GM19452 (cell line): ENCODE data around the gene SH3BGR.
"Not testable (repeated sequence)": the region's sequence is repeated elsewhere in the genome, so short reads cannot be mapped to it uniquely, and the experiment has no call there.

Experiments used
- ATAC-seq: cut with Tn5 transposase; IDR thresholded peaks from one replicate; pipeline ENCODE4 v1.9.1; 2021; ENCODE audit not compliant: unreplicated experiment

Gene SH3BGR

DNA sequence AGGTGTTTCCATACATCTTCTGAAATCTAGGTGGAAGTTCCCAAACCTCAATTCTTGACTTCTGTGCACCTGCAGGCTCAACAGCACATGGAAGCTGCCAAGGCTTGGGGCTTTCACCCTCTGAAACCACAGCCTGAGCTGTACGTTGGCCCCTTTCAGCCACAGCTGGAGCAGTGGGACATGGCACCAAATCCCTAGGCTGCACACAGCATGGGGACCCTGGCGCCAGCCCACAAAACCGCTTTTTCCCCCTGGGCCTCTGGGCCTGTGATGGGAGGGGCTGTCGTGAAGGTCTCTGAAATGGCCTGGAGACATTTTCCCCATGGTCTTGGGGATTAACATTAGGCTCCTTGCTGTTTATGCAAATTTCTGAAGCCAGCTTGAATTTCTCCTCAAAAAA, 88.6 kb downstream of the SH3BGR start:
- not testable (repeated sequence) for ATAC-seq

DNA sequence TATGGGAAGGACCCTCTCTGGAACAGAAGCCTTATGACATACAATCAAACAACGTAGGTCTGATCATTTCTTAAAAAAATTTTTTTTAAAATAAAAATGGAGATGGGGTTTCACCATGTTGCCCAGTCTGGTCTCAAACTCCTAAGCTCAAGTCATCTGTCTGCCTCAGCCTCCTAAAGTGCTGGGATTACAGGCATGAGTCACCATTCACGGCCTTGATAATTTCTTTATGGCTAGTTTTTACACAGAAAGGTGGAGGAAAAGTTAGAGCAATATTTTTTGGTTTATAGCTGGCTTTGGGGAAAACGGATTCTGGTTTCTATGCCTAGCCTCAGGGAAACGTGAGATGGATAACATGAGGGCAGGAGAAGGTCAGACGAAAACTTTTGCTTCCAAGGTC, 91.0 kb downstream of the SH3BGR start:
- ATAC-seq: no peak

- ATAC-seq: no peak
Measured at GRCh38 chr21:39546522-39546921, 94.8 kb downstream of the SH3BGR start.

DNA sequence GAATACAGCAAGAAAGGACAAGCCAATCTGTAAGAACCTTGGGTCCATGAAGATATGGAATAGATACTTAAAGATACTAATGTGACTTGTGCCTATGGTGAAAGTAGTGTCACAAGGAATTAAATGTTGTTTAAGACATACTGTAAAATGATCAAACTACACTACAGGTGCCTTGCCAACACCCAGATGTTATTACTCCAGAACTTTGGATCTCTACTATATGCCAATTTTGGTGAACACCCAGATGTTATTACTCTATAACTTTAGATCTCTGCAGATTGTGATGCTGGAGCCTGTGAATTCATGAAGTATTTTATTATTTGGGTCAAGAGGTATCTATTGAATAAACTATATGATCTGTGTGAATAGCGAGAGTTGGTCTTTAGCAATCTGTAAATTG, 101.1 kb downstream of the SH3BGR start:
- ATAC-seq: no peak

DNA sequence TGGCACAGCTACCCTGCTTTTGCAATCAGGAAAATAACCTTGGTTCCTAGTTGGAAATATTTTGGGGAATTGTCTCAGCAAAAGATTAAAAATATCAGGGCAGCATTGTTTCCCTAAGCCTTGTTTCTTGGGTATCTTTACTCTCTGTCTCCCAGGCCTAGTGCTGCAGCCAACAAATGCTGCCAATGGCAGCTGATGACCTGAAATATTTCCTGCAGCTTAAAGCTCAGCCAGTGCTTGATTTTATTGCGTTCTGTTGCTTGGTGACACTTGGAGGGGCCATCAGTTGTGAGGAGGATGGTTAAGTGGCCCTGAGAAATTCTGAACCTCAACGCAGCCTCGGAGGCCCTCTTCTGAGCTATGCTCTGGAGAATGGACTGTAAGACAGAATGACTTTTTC, 101.6 kb downstream of the SH3BGR start:
- ATAC-seq: no peak

DNA sequence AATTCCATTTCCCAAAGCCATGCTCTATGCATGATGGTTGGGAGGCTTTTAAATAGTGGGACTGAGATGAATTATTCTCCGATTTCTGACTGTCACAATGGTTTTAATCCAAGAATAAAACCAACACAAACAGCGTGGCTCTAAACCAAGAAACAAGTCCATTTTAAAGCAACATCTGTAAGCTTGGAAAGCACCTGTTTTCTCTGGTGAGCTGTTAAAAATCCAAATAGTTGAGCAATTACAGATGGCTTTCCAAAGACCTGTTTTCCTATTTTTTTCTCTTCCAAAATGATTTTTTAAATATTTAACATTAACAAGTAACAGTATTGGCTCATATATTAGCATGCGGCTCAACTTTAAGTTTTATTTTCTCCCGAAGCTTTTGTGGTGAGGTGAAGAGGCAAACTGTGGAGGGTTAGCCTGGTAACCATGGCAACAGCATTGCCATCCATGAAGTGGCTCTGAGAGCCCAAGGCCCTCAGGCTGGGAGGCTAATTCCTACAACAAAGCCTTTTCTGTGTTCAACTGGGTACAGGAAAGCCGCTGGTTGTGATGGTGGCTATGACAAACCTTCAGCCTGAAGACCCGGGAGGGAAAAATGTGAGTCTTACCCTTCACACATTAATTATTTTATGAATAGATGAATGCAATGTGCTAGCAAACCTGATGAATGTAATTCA, 104.3 kb downstream of the SH3BGR start:
- ATAC-seq: no peak

DNA sequence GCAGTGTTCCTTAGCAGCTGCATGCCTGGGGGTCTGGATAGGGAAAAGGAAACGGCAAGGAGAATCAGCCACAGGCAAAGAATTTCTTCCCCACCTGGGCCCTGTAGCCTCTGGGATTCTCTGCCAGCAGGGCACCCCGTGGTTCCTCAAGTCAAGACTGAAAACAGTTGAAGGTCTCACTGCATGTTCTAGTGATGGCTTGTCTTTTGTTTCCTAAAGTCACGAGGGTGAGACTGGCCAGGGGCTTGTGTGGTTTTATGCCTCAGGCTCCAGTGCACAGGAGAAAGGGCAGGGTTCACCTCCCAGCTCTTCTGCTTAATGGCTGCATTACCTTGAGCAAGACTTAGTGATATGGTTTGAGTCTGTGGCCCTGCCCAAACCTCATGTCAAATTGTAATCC, 107.7 kb downstream of the SH3BGR start:
- ATAC-seq: no peak

DNA sequence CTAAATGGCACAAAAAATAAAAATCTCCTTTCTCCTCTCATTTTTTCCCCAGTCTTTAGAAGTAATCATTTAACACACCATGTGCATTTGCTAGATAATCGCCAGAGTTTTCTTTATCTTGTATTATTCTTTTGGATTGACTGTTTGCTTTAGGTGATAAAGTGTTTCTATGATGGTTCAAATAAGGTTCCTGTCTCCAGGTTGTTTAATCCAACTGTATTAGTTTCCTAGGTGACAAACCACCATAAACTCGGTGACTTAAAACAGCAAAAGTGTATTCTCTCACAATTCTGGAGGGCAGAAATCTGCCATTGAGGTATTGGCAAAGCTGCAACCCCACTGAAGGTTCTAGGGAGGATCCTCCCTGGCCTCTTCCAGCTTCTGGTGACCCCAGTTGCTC, 109.4 kb downstream of the SH3BGR start:
- ATAC-seq: no peak

- ATAC-seq: no peak
Measured at GRCh38 chr21:39562791-39563770, 111.3 kb downstream of the SH3BGR start.

DNA sequence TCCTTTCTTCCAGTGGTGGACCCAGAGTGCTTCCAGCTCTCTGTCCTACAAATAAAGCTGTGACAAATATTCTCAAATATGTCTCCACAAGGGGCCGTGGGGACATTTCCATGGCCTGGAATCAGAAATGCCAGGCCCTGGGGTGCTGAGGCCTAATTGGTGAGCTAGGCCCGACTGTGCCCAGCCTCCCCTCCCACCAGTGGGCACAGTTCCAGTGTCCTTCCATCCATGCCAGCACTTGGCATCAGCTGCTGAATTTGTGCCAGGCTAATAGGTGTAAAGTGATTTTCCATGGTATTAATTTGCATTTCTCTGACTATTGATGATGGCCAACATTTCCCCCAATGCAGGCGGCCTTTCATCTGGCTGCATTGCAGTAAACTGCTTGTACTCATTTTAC, 112.4 kb downstream of the SH3BGR start:
- no peak for ATAC-seq
